K562 (cell line): Measurements from ENCODE around the gene TRIM27. TPM values are rescaled to one million over a fixed set of nuclear protein-coding genes. Genes with fewer than 3 reads are reported as not detected.

Experiments used
- ATF3 ChIP-seq, 2 experiments: fragments of 450-650 bp in 1 of 2; sonication (generic) in 1 of 2; formaldehyde crosslinking in 1 of 2; IDR thresholded peaks in 1 of 2; conservative IDR thresholded peaks in 1 of 2; 2 replicates each; pipeline versions ENCODE4 v1.6.1 to v1.8.1; 2016 to 2023; ENCODE audit warnings: mild to moderate bottlenecking in 2 of 2, moderate library complexity in 2 of 2, inconsistent platforms in 1 of 2, missing genetic modification reagents in 1 of 2
- BMI1 ChIP-seq: fragments of 150-350 bp; IDR thresholded peaks from 2 replicates; pipeline ENCODE4 v1.6.1; 2014; ENCODE audit warnings: low read length
- ETS1 ChIP-seq: conservative IDR thresholded peaks from 2 replicates; pipeline ENCODE4 v1.6.1; 2011; ENCODE audit warnings: low read depth, mild to moderate bottlenecking, low read length; ENCODE audit not compliant: control insufficient read depth
- FOSL1 ChIP-seq: fragments of 200-800 bp; sonication (Bioruptor generic); conservative IDR thresholded peaks from 2 replicates; pipeline ENCODE4 v1.6.1; 2016; ENCODE audit warnings: missing genetic modification characterization, missing compliant biosample characterization
- MCM7 ChIP-seq, 2 experiments: fragments of 450-650 bp; IDR thresholded peaks; 2 replicates each; pipeline ENCODE4 v1.6.1; 2016 to 2018
- MLLT1 ChIP-seq, 2 experiments: fragments of 450-650 bp; IDR thresholded peaks; 2 replicates each; pipeline ENCODE4 v1.6.1; 2016
- SMC3 ChIP-seq: conservative IDR thresholded peaks from 2 replicates; pipeline ENCODE4 v1.6.1; 2011; ENCODE audit warnings: low read depth, low read length, improper control_type of control experiment; ENCODE audit not compliant: insufficient read depth
- SRF ChIP-seq, 2 experiments: fragments of 250-450, 450-650 bp in 1 of 2; sonication (Bioruptor Pico) in 1 of 2; sonication (generic) in 1 of 2; formaldehyde crosslinking; IDR thresholded peaks; 2 replicates each; pipeline versions ENCODE4 v1.5.0 to v1.5.1; 2020 to 2022; ENCODE audit warnings: mild to moderate bottlenecking in 1 of 2, missing genetic modification reagents in 1 of 2
- SRSF9 ChIP-seq: fragments of 200-400 bp; formaldehyde crosslinking; IDR thresholded peaks from 2 replicates; pipeline ENCODE4 v1.6.1; 2017; ENCODE audit warnings: low read depth, low read length, borderline replicate concordance
- TSHZ1 ChIP-seq: fragments of 250-450 bp; sonication (Bioruptor Pico); IDR thresholded peaks from 2 replicates; pipeline ENCODE4 v1.4.0; 2020; ENCODE audit warnings: mild to moderate bottlenecking, moderate library complexity
- ZNF592 ChIP-seq: fragments of 450-650 bp; IDR thresholded peaks from 2 replicates; pipeline ENCODE4 v1.6.1; 2017; ENCODE audit warnings: antibody characterized with exemption, mild to moderate bottlenecking
- polyA plus RNA-seq, 8 experiments: library from polyadenylated mRNA; depleted of rRNA in 4 of 8; stranded (reverse) in 5 of 8; unstranded in 3 of 8; fragments of >200 nt; fragmentation: Nextera tagmentation in 2 of 8; fragmentation: Illumina TruSeq in 1 of 8; extraction: Ambion mirVana in 2 of 8; extraction: Trizol in 1 of 8; gene quantifications; 2 replicates each; pipeline versions ENCODE4 v1.2.1 to v1.2.3, GENCODE V29; 2011 to 2014; ENCODE audit warnings: inconsistent platforms in 1 of 8, missing spikeins in 1 of 8
- total RNA-seq, 7 experiments: library from RNA; depleted of rRNA in 6 of 7; stranded (reverse); fragments of >200 nt in 6 of 7; fragmentation: Illumina TruSeq in 2 of 7; extraction: Trizol in 2 of 7; gene quantifications; 2 replicates each; pipeline versions ENCODE4 v1.2.1 to v1.2.3, GENCODE V29; 2011 to 2021; ENCODE audit warnings: low replicate concordance in 1 of 7

The TRIM27 gene
- total and polyA plus RNA-seq, 9 of the 15 experiments (the other 6 are each of a cell fraction or from before 2014, with no cell fraction given), result 37.7 to 235 (median 122) TPM

GRCh38 chr6:28940858-28941683 lies 17.3 kb upstream of the TRIM27 start (continued):
- TF ChIP-seq MCM7 (IDR thresholded peaks at IDR 0.05) (no peak; a peak in 1 of 4 replicates), SRF (CRISPR knock-in tag; IDR thresholded peaks at IDR 0.05) (peak; percentile 4 to 36; a peak in 2 of 4 replicates), FOSL1 (tag) (peak; percentile 64), ATF3 (IDR thresholded peaks at IDR 0.05) (peak; percentile 54; the same call in 1 of the 2 replicates), ATF3 (CRISPR knock-in tag; conservative IDR thresholded peaks at IDR 0.05) (peak; percentile 43; the same call in 1 of the 2 replicates), SRSF9 (no peak), SMC3 (0 out of 2 replicates have a peak, but pooled peaks have one; percentile 5), MLLT1 (IDR thresholded peaks at IDR 0.05) (peak; percentile 56 to 75), BMI1 (no peak), ETS1 (peak; percentile 99), TSHZ1 (CRISPR knock-in tag) (0 out of 2 replicates have a peak, but pooled peaks have one; percentile 1), ZNF592 (peak; percentile 94)
